GM12878 (cell line): Measurements from ENCODE around the gene POU6F2. TPM values are rescaled to one million over a fixed set of nuclear protein-coding genes. Genes with fewer than 3 reads are reported as not detected.

Source experiments
- ATAC-seq: fragments of 200-7000 bp; cut with Tn5 transposase; 3 replicates; pipeline ENCODE4 v1.9.1; 2020; ENCODE audit warnings: mild to moderate bottlenecking, moderate library complexity
- BruUV-seq: library from RNA; stranded (reverse); fragments of 400-500 nt; replicated peaks from 2 replicates; lab custom pipeline; 2021; lab: Mats Ljungman, UMichigan
- CTCF ChIA-PET: fragments of 300-600 bp; sonication (Branson Sonifier 250); formaldehyde crosslinking; extraction: SDS; loops from one replicate; lab custom pipeline; 2021; ENCODE audit warnings: inconsistent platforms; lab: Yijun Ruan, JAX
- POLR2A ChIA-PET: fragments of 350-600 bp; formaldehyde crosslinking; extraction: SDS; loops from one replicate; lab custom pipeline; 2021; ENCODE audit warnings: inconsistent platforms; lab: Charles Lee
- RAD21 ChIA-PET: fragments of 300-600 bp; sonication (Branson Sonifier 250); formaldehyde crosslinking; loops from one replicate; lab custom pipeline; 2023; ENCODE audit warnings: antibody characterized with exemption; ENCODE audit not compliant: unreplicated experiment; lab: Charles Lee
- SMC1A ChIA-PET: fragments of 300-600 bp; sonication (Branson Sonifier 250); formaldehyde crosslinking; loops from one replicate; lab custom pipeline; 2023; ENCODE audit not compliant: unreplicated experiment, uncharacterized antibody; lab: Charles Lee
- DNase-seq: peaks from one replicate; pipeline ENCODE4 v3.0.0-alpha.2; 2011; ENCODE audit warnings: low read depth, low spot score
- FAIRE-seq: peaks from 3 replicates; lab custom pipeline; 2011; peaks lifted over from hg19 to GRCh38; lab: Jason Lieb, UNC
- H2AFZ ChIP-seq: 2 replicates; pipeline ENCODE4 v1.6.0; 2011; ENCODE audit warnings: low read depth, low read length, control low read depth; ENCODE audit not compliant: control insufficient read depth
- H3K27ac ChIP-seq: 2 replicates; pipeline ENCODE4 v1.5.1; 2011; ENCODE audit warnings: control low read depth; ENCODE audit not compliant: control insufficient read depth, insufficient read depth
- H3K27me3 ChIP-seq, 2 experiments: replicated peaks in 1 of 2; 2 replicates each; pipeline versions ENCODE4 v1.6.0 to v1.6.1; 2011; ENCODE audit warnings: low read length in 1 of 2; ENCODE audit not compliant: control insufficient read depth in 2 of 2, insufficient read depth in 2 of 2
- H3K36me3 ChIP-seq, 2 experiments: 2 replicates each; pipeline ENCODE4 v1.5.1; 2011; ENCODE audit warnings: low read length in 1 of 2; ENCODE audit not compliant: control insufficient read depth in 2 of 2, insufficient read depth in 2 of 2
- H3K4me1 ChIP-seq: 2 replicates; pipeline ENCODE4 v1.6.1; 2011; ENCODE audit warnings: mild to moderate bottlenecking, low read length, moderate library complexity, mixed read lengths; ENCODE audit not compliant: control insufficient read depth, insufficient read depth
- H3K4me2 ChIP-seq: 2 replicates; pipeline ENCODE4 v1.6.0; 2011; ENCODE audit warnings: control low read depth; ENCODE audit not compliant: control insufficient read depth, insufficient read depth
- H3K4me3 ChIP-seq: fragments of 200-600 bp; sonication (generic); 2 replicates; pipeline ENCODE4 v1.5.1; 2016
- H3K79me2 ChIP-seq: 2 replicates; pipeline ENCODE4 v1.6.0; 2011; ENCODE audit warnings: low read length; ENCODE audit not compliant: control insufficient read depth, insufficient read depth
- H3K9ac ChIP-seq: 2 replicates; pipeline ENCODE4 v1.8.0; 2011; ENCODE audit warnings: low read length, control low read depth, mixed read lengths; ENCODE audit not compliant: control insufficient read depth, insufficient read depth
- H3K9me3 ChIP-seq: replicated peaks from 3 replicates; pipeline ENCODE4 v1.5.1; 2011; ENCODE audit warnings: mild to moderate bottlenecking, low read length; ENCODE audit not compliant: control insufficient read depth, insufficient read depth
- H4K20me1 ChIP-seq: 2 replicates; pipeline ENCODE4 v1.6.0; 2011; ENCODE audit not compliant: control insufficient read depth, insufficient read depth
- BCL3 ChIP-seq: IDR thresholded peaks from 2 replicates; pipeline ENCODE4 v1.6.1; 2011; ENCODE audit warnings: borderline replicate concordance, low read depth, mild to moderate bottlenecking, moderate library complexity, low read length; ENCODE audit not compliant: insufficient read depth, poor library complexity, severe bottlenecking
- ELK1 ChIP-seq: IDR thresholded peaks from 2 replicates; pipeline ENCODE4 v1.6.1; 2012; ENCODE audit warnings: low read depth, low read length, improper control_type of control experiment
- EZH2 ChIP-seq: IDR thresholded peaks from 2 replicates; pipeline ENCODE4 v1.6.1; 2012; ENCODE audit warnings: low read depth, mild to moderate bottlenecking, control low read depth, inconsistent platforms, low read length, borderline replicate concordance; ENCODE audit not compliant: control insufficient read depth
- HDAC6 ChIP-seq: fragments of 200-600 bp; sonication (generic); IDR thresholded peaks from one replicate; pipeline ENCODE4 v1.8.0; 2017; ENCODE audit warnings: antibody characterized with exemption; ENCODE audit not compliant: unreplicated experiment
- MEF2A ChIP-seq: IDR thresholded peaks from 2 replicates; pipeline ENCODE4 v1.6.1; 2011; ENCODE audit warnings: low read depth, mild to moderate bottlenecking, low read length, moderate library complexity; ENCODE audit not compliant: insufficient read depth
- NR2C1 ChIP-seq: fragments of 450-650 bp; IDR thresholded peaks from 2 replicates; pipeline ENCODE4 v1.6.1; 2017; ENCODE audit warnings: antibody characterized with exemption, mild to moderate bottlenecking, moderate library complexity
- NRF1 ChIP-seq: conservative IDR thresholded peaks from 2 replicates; pipeline ENCODE4 v1.6.1; 2011; ENCODE audit warnings: mild to moderate bottlenecking, low read depth, low read length, improper control_type of control experiment
- PAX8 ChIP-seq: fragments of 450-650 bp; IDR thresholded peaks from 2 replicates; pipeline ENCODE4 v1.6.1; 2017; ENCODE audit warnings: mild to moderate bottlenecking, moderate library complexity
- SPI1 ChIP-seq: IDR thresholded peaks from 2 replicates; pipeline ENCODE4 v1.6.1; 2011; ENCODE audit warnings: low read depth, mild to moderate bottlenecking, low read length, moderate library complexity, borderline replicate concordance; ENCODE audit not compliant: insufficient read depth
- TCF12 ChIP-seq: IDR thresholded peaks from 2 replicates; pipeline ENCODE4 v1.6.1; 2011; ENCODE audit warnings: low read depth, mild to moderate bottlenecking, low read length
- TCF7 ChIP-seq: IDR thresholded peaks from 2 replicates; pipeline ENCODE4 v1.6.1; 2014; ENCODE audit warnings: antibody characterized with exemption, borderline replicate concordance
- ZNF384 ChIP-seq: IDR thresholded peaks from 2 replicates; pipeline ENCODE4 v1.6.1; 2012; ENCODE audit warnings: low read depth, mild to moderate bottlenecking, low read length, improper control_type of control experiment, borderline replicate concordance
- in situ Hi-C: fragments of 300-500 bp; cut with MboI; formaldehyde crosslinking; loops from 9 replicates; pipeline ENCODE4 v1.14.3; 2018; ENCODE audit warnings: mixed read lengths
- intact Hi-C: fragments of 100-400 bp; cut with micrococcal nuclease; formaldehyde crosslinking; loops from one replicate; pipeline ENCODE4 v1.14.2; 2022; ENCODE audit not compliant: unreplicated experiment
- polyA plus RNA-seq, 11 experiments: library from polyadenylated mRNA; depleted of rRNA in 4 of 11; unstranded in 6 of 11; stranded (reverse) in 5 of 11; fragments of >200 nt; fragmentation: Nextera tagmentation in 4 of 11; fragmentation: Illumina TruSeq in 1 of 11; extraction: Ambion mirVana in 4 of 11; extraction: Trizol in 1 of 11; gene quantifications; 1 replicate in 1 of 11; 2 replicates in 10 of 11; pipeline versions ENCODE4 v1.2.1 to v1.2.3, GENCODE V29; 2011 to 2016; ENCODE audit warnings: inconsistent platforms in 2 of 11, missing spikeins in 2 of 11, low read depth in 1 of 11
- total RNA-seq, 4 experiments: library from RNA; depleted of rRNA in 3 of 4; stranded (reverse); fragments of >200 nt in 3 of 4; fragmentation: Illumina TruSeq in 1 of 4; extraction: Trizol in 1 of 4; gene quantifications; 2 replicates each; pipeline versions ENCODE4 v1.2.1 to v1.2.3, GENCODE V29; 2013 to 2021
- TF ChIP-seq, protein P1 (sequence below): fragments of 450-650 bp; IDR thresholded peaks from 2 replicates; pipeline ENCODE4 v1.6.1; 2017; ENCODE audit warnings: borderline replicate concordance

Gene POU6F2
- total and polyA plus RNA-seq, 10 of the 15 experiments (the other 5 are each of a cell fraction or from before 2014, with no cell fraction given), result 0.10 TPM; not detected in 9

DNA sequence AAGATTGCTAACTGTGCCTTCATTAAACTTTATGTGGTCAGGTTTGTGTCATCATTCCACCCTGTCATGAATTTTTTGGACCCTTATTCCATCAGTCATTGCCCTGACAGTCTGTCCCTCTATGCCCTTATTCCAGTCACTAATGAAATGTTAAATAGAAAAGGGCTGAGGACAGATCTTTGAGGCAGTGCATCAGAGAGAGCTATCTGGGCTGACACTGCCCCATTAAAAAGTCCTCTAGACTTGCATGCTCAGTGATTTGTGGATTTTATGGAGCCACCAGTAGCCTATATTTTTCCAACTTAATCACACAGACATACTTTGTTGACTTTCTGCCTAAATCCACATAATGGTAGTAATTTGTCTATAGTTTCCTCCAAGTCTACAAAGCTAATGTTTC, 323.8 kb downstream of the POU6F2 start:
- in situ Hi-C loops (no loop called here), intact Hi-C loops (loop anchor here (5.0 kb wide), 1 partner anchor 166 kb away; no protein-coding TSS in a partner anchor)
- Histone ChIP-seq H3K4me1 (no peaks in the 10 kb centered on the region), H3K36me3 (no peaks in the 10 kb centered on the region), H3K4me3 (no peak overlapping the region), H3K4me2 (no peak overlapping the region), H3K79me2 (no peaks in the 10 kb centered on the region), H3K9ac (no peak overlapping the region), H3K27ac (no peak overlapping the region), H3K27me3 (no peaks in the 10 kb centered on the region; a peak in 1 of 4 replicates), H3K9me3 (no peaks in the 10 kb centered on the region), H2AFZ (no peak overlapping the region), H4K20me1 (no peaks in the 10 kb centered on the region; the same call in 1 of the 2 replicates)
- no peak for TF ChIP-seq MEF2A
- no peak for TF ChIP-seq NR2C1
- TF ChIP-seq, protein P1, sequence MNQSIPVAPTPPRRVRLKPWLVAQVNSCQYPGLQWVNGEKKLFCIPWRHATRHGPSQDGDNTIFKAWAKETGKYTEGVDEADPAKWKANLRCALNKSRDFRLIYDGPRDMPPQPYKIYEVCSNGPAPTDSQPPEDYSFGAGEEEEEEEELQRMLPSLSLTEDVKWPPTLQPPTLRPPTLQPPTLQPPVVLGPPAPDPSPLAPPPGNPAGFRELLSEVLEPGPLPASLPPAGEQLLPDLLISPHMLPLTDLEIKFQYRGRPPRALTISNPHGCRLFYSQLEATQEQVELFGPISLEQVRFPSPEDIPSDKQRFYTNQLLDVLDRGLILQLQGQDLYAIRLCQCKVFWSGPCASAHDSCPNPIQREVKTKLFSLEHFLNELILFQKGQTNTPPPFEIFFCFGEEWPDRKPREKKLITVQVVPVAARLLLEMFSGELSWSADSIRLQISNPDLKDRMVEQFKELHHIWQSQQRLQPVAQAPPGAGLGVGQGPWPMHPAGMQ, result no peak
- TF ChIP-seq TCF7, result no peak
- TF ChIP-seq BCL3, result no peak
- TF ChIP-seq EZH2, result no peak
- no peak for TF ChIP-seq SPI1
- TF ChIP-seq TCF12, result no peak
- no peak for TF ChIP-seq NRF1
- TF ChIP-seq HDAC6, result no peak
- no peak for TF ChIP-seq ELK1
- TF ChIP-seq PAX8, result no peak
- TF ChIP-seq ZNF384, result no peak
- POLR2A ChIA-PET, result interaction anchor here (1.0 kb wide), 1 partner anchor 21 kb away, joined by 3 read pairs; no protein-coding TSS in a partner anchor
- no peak for FAIRE-seq
- CTCF ChIA-PET, result no interaction called here
- no peak for ATAC-seq
- BruUV-seq, result no TSS peak
- RAD21 ChIA-PET, result no interaction called here
- SMC1A ChIA-PET, result interaction anchor here (0.7 to 1.4 kb wide), 3 partner anchors 10 to 105 kb away, joined by 3 to 7 read pairs (median 3); no protein-coding TSS in a partner anchor
- DNase-seq, result no peak
